RWPE1 (cell line): Measurements from ENCODE around the gene NLRP1.

ENCODE experiments used
- CTCF ChIA-PET: fragments of 350-600 bp; sonication (Branson Sonifier 250); formaldehyde crosslinking; extraction: SDS; loops from one replicate; lab custom pipeline; 2021; lab: Yijun Ruan, JAX
- POLR2A ChIA-PET: fragments of 400-600 bp; formaldehyde crosslinking; extraction: SDS; loops from one replicate; lab custom pipeline; 2020; ENCODE audit warnings: antibody characterized with exemption; ENCODE audit not compliant: low non-redundant PET; lab: Yijun Ruan, JAX
- DNase-seq: peaks from one replicate; pipeline ENCODE4 v3.0.0; 2012; ENCODE audit warnings: low spot score
- H3K27ac ChIP-seq: fragments of 450-650 bp; 2 replicates; pipeline ENCODE4 v1.5.1; 2017
- TF ChIP-seq, protein P1 (sequence below): fragments of 450-650 bp; conservative IDR thresholded peaks from 2 replicates; pipeline ENCODE4 v1.5.1; 2017; ENCODE audit warnings: low read depth, mild to moderate bottlenecking

The NLRP1 gene

DNA sequence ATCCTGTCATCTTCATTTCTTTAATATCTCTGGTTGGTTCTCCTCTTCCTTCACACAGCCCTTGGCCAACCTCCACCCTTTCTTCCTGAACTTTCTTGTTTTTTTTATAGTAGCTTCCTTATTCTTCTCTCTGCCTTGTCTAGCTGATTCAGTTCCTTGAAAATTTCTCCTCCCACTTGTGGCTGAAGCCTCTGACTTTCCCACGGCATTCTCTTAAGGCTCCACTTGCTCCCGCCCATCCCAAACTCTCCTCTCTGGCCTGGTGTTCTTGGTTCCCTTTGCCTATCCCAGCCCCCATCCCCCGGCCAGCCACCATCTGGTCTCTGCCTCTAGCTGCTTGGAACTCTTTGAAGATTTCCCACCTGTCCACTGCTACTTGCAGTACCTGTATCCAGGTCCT is 29.1 kb downstream of the NLRP1 start:
- no peak overlapping the region for H3K27ac ChIP-seq
- TF ChIP-seq, protein P1, sequence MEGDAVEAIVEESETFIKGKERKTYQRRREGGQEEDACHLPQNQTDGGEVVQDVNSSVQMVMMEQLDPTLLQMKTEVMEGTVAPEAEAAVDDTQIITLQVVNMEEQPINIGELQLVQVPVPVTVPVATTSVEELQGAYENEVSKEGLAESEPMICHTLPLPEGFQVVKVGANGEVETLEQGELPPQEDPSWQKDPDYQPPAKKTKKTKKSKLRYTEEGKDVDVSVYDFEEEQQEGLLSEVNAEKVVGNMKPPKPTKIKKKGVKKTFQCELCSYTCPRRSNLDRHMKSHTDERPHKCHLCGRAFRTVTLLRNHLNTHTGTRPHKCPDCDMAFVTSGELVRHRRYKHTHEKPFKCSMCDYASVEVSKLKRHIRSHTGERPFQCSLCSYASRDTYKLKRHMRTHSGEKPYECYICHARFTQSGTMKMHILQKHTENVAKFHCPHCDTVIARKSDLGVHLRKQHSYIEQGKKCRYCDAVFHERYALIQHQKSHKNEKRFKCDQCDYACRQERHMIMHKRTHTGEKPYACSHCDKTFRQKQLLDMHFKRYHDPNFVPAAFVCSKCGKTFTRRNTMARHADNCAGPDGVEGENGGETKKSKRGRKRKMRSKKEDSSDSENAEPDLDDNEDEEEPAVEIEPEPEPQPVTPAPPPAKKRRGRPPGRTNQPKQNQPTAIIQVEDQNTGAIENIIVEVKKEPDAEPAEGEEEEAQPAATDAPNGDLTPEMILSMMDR, result no peak
- no peak for DNase-seq
- POLR2A ChIA-PET, result no interaction called here
- CTCF ChIA-PET, result no interaction called here

DNA sequence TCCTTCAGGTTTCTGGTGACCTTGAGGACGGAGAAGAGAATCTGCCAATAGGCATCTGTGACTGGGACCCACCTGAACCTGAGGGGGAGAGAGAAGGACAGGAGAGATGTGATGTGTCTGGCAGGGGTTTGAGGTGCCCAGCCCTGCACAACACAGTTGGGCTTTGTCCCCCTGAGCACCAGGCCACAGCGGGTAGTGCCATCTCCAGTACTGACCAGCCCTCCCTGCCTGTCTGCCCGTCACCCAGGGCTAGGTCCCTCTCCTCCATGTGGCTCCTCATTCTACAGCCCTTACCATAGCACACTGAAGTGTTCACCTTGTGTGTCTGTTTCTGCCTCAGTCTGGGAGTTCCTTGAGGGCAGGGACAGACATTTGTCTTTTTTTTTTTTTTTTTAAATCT is 30.8 kb downstream of the NLRP1 start:
- no peak for DNase-seq
- TF ChIP-seq, protein P1, result no peak
- CTCF ChIA-PET, result no interaction called here

DNA sequence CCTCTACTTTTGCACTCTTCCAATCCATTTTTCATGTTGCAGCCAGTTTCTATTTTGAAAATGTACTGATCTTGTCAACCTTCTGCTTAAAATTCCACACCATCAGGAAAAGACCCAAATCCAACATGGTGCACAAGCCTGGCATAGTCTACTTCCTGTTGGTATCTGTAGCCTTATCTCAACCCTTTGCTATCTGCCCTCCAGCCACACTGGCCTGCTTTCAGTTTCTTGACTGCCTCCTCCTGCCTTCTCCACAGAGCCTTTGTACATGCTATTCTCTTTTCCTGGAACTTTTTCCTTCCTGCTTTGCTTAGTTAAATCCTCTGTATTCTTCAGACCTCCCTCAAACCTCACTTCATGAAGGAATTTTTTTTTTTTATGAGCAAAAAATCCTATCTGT is 31.5 kb downstream of the NLRP1 start:
- POLR2A ChIA-PET, result no interaction called here
- H3K27ac ChIP-seq, result no peak overlapping the region
- no peak for DNase-seq
- CTCF ChIA-PET, result no interaction called here
- TF ChIP-seq, protein P1, result no peak

More for the DNA sequence above, 30.8 kb downstream of the NLRP1 start:
- H3K27ac ChIP-seq, result 0 out of 2 replicates have a peak overlapping the region, but pooled peaks have one; percentile 4
- POLR2A ChIA-PET, result no interaction called here

DNA sequence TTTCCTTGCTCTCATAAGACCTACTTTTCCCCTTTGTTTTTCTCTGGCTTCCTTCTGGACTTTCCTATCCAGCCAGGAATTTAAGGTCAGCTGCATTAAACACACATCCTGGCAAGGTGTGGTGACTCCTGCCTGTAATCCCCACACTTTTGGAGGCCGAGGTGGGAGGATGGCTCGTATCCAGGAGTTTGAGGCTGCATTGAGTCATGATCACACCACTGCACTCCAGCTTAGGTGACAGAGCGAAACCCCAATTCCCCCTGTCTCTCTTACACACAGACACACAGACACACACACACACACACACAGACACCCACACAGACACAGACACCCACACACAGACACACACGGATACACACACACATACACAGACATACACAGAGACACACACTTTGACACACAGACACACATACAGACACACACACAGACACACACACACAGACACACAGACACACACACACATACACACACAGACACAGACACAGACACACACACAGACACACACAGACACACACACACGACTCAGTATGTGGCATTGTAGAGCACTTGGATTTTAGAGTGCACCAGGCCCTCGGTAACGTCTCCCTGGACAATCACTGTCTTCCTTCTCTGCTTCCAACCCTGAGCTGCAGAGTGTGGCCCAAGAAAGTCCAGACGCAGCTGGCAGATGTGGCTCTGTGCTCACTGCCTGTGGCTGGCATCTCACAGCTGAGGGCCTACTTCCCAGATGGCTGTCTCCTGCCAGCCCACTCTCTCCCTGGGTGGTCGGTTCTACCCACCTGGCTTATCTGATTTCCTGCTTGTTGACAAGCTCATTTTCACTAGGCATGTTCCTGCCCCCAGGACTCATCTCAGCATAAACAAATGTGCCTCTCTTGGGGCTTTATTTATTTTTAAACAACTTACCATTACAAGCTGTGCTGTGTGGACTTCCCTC is 39.0 kb downstream of the NLRP1 start:
- DNase-seq, result no peak
- ChIA-PET POLR2A (no interaction called here), CTCF (no interaction called here)
- TF ChIP-seq, protein P1, result no peak
- peak overlapping the region; percentile 44 for H3K27ac ChIP-seq

DNA sequence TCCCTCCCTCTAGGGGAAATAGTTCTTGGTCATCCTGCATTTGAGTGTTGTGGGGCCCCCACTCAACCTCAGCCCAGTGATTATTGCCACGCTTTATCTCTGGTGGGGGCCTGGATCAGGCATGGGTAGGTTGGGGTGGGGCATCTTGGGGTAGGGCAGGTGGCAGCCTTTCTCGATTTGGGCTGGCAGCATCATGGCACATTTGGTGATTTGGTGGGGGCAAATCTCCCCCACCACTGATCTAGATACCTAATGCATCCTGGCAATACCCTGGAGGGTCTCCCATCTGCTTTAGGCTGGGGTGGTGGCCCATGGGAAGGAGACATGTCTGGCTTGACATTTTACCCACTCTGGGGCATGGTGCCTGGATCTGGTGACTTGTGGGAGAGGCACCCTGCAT is 40.2 kb downstream of the NLRP1 start:
- POLR2A ChIA-PET, result no interaction called here
- no peak overlapping the region for H3K27ac ChIP-seq
- TF ChIP-seq, protein P1, result no peak
- CTCF ChIA-PET, result no interaction called here
- no peak for DNase-seq

DNA sequence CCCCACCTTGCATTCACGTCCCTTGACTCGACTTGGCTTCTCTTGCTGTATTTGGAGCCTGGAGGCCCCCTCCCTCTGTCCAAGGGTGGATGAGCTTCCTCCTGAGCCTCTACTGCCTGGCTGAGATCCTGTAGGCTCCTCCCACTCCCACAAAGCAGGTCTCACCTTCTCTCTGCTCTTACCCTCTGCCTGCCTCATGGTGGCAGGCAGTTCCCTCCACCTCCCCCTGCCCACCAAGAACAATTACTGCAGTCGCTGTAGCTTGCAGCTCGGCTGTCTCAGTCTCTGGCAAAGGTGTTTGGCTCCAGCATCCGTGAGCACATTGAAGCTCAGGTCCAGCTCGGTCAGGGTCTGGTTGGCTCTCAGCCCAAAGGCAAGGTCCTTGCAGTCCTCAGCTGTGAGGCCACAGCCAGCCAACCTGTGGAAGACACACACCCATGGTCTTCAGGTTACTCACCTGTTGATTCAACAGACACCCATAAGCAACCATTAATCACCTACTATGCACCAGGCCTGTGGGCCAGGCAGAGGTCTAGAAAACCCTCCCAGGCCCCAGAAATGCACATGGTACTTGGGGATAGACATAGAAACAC is 42.6 kb downstream of the NLRP1 start:
- TF ChIP-seq, protein P1, result no peak
- ChIA-PET POLR2A (interaction anchor here (0.6 kb wide), 1 partner anchor 126 kb away, joined by 3 read pairs; no protein-coding TSS in a partner anchor), CTCF (no interaction called here)

More for the DNA sequence above, 42.6 kb downstream of the NLRP1 start:
- H3K27ac ChIP-seq, result no peak overlapping the region; the same call in 1 of the 2 replicates
- no peak for DNase-seq
